ENCODE results near the gene USP12.

Gene USP12

DNA sequence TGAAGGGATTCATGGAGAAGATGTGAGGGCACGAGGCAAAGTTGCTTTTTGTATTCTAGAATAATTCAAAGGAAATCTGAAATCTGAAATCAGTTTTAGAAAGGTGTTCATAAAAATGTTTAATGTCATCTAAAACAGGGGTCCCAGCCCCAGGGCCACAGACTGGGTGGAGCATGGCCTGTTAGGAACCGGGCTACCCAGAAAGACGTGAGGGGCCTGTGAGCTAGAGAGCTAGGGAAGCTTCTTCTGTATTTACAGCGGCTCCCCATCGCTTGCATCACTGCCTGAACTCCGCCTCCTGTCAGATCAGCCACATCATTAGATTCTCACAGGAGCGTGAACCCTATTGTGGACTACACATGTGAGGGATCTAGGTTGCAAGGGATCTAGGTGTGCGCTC is 151.2 kb downstream of the USP12 start:
- TF ChIP-seq GATA2 (IDR thresholded peaks at IDR 0.05; ENCODE audit: low read depth, low read length) (no peak), GATA3 (IDR thresholded peaks at IDR 0.05; ENCODE audit: low read depth, low read length) (no peak)

DNA sequence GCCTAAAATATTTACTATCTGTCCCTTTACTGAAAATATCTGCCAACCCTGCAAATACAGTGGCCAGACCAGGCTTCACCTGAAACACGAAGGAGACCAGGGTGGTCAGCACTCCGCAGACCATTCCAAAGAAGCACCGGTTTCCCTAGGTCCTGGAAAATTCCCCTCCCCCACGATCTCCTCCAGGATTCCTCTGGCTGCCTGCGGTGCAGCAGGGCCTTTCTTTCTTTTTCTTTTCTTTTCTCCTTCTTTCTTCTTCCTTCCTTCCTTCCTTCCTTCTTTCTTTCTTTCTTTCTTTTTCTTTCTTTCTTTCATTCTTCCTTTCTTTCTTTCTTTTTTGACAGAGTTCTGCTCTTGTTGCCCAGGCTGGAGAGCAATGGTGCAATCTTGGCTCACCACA is 152.7 kb downstream of the USP12 start:
- TF ChIP-seq GATA2 (IDR thresholded peaks at IDR 0.05; ENCODE audit: low read depth, low read length) (no peak), GATA3 (IDR thresholded peaks at IDR 0.05; ENCODE audit: low read depth, low read length) (no peak)

DNA sequence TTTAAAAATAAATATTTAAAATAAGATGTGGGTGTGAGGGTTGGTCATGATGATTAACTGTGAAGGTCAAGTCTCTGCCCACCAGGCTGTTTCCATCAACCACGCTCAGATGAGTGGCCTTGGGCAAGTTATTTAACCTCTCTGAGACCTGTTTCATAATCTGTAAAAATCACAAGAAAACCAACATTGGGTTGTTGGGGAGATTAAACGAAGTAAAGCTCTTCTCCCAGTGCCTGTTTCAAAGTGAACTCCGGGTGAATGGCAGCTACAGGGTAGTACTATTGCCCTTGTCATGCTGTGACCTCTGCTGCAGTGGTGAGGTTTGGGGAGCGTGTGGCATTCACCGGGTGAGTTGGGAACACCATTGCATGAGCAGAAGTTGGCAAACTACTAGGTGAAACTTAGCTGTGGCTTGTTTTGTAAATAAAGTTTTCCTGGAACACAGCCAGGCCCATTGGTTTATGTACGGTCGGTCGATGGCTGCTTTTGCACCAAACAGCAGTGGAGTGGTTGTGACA is 153.2 kb downstream of the USP12 start:
- no peak for TF ChIP-seq GATA3 (IDR thresholded peaks at IDR 0.05; ENCODE audit: low read depth, low read length)
- TF ChIP-seq GATA2 (IDR thresholded peaks at IDR 0.05; ENCODE audit: low read depth, low read length): no peak

DNA sequence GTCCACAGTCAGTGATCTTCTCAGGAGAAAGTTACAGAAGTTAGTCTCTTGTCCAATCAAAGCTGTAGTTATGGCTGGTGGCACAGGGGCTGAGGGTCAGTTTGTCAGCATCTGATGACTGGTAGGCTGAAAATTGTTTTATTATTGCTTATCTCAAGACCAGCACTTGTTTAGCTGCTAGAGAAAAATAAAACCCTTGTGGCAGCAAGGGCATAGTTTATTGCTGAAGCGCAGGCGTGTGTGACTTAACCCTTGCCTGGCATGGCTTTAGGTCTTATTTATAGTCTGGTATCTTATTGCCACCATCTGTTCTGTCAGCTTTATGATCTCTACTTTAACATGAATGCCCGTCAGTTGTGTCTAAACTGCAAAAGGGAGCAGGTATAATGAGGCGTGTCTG is 154.7 kb downstream of the USP12 start:
- TF ChIP-seq GATA2 (IDR thresholded peaks at IDR 0.05; ENCODE audit: low read depth, low read length) (no peak), GATA3 (IDR thresholded peaks at IDR 0.05; ENCODE audit: low read depth, low read length) (no peak)
